ENCODE data around the gene KIF1B.
"Not testable (repeated sequence)": the region's sequence is repeated elsewhere in the genome, so short reads cannot be mapped to it uniquely, and the experiment has no call there.

Gene KIF1B

DNA sequence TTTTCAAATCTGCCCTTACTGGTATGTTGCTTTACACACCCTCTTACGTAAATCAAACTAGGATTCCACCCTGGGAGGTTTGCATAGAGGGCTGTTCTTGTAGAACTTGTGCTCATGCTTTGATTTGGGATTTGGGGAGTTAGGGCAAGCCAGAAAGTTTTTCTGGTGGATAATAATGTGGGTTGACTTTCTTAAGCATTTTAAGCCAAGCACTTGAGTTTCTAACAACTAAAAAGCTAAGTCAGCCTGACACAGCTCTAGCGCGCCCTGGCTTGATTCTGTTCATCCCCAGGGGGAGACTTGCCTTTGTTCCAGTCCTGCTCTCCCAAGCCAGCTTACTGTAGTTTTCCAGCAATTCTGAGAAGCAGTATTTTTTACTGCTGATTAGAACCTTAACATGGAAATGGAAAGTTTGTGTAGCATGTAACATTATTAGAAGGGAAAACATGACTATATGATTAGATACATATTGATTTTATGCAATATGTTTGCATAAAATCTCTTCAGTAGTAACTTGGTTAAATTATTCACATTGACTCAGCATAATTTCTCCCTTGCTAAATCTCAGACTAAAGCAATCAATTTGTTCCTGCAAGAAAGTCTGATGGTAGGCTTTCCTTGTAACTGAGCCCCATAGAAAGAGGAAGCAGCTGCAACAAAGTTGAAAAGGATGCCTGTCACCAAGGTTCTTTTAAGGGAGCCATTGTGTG, 177.5 kb downstream of the KIF1B start:
- DNase-seq, result no peak

GRCh38 chr1:10388387-10388715, 178.0 kb downstream of the KIF1B start:
- DNase-seq, result no peak

DNA sequence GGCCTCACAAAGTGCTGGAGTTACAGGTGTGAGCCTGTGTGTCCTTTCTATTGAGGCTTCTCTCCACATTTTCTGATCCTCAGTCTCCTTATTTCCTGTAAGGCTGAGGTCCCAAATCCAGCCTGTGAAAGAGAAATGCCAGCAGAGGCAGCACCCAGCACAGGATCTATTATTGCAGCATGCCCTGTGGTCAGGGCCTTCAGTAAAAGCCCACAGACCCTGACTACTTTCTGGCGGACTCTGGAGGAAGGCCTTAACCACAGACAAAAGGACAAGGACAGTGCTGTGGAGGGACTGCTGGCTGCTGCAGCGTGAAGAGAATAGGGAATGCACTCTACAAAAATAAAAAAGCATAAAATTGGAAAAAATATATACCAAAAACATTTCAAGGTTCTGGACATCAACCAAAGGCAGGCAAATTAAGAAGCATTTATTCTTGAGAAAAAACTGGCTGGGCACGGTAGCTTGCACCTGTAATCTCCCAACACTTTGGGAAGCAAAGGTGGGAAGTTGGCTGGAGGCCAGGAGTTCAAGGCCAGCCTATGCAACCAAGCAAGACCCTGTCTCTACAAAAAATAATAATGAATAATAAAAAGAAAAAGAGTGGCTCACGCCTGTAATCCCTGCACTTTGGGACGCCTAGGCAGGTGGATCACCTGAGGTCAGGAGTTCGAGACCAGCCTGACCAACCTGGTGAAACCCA, 179.1 kb downstream of the KIF1B start:
- no peak for DNase-seq

DNA sequence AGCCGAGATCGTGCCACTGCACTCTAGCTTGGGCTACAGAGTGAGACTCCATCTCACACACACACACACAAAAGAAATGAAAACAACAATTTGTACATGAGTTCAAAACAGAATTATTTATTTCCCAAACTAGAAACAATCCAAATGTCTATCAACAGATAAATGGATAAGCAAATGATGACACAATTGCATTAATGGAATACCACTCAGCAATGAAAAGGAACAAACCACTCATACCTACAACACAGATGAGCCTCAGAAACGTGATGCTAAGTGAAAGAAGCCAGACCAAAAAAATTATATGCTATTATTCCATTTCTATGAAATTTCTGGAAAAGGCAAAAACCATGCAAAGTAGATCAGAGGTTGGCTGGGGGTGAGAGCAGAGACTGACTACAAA, 186.5 kb downstream of the KIF1B start:
- DNase-seq, result no peak

GRCh38 chr1:10398278-10398733, 187.9 kb downstream of the KIF1B start:
- DNase-seq, result no peak

DNA sequence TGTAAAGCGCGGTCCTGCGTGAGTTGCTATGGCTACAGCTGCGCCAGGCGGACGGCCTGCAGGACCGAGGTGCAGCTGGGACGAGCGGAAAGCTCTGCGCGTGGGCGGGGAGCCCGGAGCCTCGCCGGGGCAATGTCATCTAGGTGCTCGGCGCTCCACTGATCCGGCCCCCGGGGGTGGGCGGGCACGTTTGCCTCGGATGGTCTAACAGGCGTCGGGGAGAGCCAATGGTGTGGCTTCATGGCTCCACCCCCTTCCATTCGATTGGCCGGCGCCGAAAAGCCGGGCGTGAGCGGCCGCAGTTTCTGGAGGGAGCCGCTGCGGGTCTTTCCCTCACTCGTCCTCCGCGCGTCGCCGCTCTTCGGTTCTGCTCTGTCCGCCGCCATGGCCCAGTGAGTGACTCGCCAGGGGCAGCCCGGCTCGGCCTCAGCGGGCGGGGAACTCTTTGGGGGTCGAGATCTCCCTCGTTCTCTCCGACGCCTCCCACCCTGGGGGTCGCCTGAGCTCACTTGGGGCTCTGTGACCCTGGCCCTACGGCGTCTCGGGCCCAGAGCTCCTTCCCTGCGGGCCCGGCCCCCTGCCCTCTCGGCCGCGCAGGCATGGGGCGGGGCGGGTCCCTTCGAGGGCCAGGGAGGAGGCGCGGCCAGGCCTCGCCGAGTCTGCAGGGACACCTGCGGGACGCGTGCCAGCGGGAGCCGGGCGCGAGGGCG, 188.5 kb downstream of the KIF1B start, which contains the start of gene PGD:
TSS of gene PGD (plus strand) at position 331 of the 710 bp plus-strand sequence. CDS start at position 385, 54 bp downstream.
- peak; percentile 96 for DNase-seq

DNA sequence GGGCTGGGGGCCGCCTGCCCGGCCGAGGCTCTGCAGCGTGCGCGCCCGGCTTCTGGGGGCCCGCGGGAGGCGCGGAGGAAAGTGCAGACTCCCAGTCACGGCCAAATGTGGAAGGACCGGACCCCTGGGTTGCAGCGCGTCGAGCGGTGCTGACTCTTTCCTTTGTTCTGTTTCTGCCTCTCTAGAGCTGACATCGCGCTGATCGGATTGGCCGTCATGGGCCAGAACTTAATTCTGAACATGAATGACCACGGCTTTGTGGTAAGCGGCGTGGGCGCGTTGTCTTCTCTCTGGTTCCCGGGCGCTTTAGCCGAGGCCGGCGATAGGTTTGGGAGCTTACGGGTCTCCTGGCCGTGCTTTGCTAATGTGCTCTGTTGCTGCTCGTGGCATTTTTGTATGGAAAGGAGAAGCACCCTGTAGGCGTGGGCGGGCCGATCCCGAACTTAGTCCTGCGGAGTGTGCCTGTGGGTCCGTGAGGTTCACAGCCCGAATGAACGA, 189.1 kb downstream of the KIF1B start:
- no peak for DNase-seq

DNA sequence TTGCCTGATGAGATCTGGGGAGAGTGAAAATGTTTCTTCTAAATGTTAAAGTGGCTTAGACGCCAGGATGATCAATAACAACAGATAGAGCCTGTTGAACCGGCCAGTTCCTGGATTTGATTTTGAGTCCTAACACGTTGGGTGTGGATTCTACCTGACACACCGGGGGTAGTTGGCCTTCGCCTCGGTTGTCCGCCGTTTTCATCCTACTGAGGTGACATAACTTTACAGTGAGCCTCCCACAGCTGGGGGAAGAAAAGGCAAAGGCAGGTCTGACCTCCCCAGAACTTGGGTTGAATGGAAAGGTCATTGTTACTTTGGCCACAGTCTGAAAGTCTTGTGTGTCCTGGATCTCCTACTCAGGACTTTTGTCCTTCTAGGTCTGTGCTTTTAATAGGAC, 189.6 kb downstream of the KIF1B start:
- no peak for DNase-seq

DNA sequence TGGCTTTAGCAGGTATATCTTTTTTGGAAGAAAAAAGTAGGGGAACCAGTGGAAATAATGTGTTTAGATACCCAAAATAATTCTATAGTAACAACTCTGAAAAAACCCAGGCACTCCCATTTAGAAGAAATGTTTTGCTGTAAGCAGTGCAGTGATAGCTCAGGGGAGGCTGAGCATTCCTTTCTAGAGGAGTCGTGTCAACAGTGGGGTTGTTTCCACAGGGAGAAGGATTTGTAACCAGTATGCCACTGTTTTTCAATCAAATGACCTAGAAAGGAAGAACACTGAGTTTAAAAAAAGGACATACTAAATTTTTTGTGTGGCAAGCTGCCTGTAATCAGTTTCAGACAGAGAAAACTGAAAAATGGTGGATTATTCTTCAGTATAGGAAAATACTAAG, 190.9 kb downstream of the KIF1B start:
- no peak for DNase-seq

- no peak for DNase-seq
These were observed 192.4 kb downstream of the KIF1B start for GRCh38 chr1:10402729-10403274.

DNA sequence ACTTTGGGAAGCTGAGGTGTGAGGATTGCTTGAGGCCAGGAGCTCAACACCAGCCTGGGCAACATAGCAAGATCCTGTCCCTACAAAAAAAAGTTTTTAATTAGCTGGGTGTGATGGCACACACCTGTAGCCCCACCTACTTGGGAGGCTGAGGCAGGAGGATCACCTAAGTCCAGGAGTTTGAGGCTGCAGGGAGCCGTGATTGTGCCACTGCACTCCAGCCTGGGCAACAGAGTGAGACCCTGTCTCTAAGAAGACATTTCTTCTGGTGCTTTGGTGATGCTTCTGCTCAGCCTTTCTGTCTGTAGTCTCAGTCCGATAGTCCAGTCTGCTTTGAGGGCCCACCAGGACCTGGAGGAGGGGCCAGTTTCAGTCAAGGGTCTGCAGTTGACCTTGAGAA, 196.8 kb downstream of the KIF1B start:
- DNase-seq, result no peak

DNA sequence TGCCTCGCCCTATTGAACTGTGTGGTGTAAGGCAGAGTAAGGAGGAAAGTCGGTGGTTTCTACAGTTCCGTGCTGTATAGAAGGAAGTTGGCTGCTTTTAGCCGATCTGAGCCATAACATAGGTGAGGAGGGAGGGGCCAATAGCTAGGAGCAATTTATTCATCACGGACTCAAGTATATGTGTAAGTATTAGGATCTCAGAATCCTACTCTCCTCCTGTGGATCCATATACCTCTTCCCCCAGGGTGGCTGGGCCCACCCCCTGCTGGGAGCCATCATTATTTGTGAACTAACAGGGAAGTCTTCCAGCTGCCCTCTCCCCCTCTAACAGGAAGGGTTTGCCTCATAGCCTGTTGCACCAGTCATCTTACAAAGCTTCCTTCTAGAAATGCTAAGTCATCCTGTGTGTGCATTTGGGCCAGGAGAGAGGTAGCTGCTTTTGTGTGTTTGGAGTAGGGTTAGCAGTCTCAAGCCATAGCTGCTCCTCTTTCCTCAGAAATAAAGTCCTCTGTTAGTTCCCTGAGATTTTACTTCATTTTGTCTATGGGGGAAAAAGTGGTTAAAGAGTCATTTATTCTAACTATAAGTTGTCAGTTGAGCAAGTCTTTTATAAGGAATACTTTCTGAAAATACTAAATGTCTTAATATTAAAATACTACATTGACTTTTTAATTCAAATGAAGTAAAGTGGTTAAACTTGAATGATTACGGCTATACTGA, 205.0 kb downstream of the KIF1B start:
- DNase-seq, result peak; percentile 13

DNA sequence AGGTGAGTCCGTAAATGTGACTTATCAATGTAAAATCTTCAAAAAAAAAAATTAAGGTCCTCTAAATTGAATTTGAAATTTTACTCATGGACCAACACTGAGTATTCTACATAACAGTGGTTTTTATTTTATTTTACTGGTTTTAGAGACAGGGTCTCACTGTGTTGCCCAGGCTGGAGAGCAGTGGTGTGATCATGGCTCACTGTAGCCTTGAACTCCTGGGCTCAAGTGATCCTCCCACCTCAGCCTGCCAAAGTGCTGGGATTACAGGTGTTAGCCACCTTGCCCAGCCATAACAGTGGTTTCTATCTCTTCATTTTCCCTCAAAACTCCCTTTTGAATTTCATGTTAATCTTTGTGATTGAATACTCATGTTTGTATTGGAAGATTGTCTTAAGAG, 205.6 kb downstream of the KIF1B start:
- DNase-seq, result not testable (repeated sequence)

DNA sequence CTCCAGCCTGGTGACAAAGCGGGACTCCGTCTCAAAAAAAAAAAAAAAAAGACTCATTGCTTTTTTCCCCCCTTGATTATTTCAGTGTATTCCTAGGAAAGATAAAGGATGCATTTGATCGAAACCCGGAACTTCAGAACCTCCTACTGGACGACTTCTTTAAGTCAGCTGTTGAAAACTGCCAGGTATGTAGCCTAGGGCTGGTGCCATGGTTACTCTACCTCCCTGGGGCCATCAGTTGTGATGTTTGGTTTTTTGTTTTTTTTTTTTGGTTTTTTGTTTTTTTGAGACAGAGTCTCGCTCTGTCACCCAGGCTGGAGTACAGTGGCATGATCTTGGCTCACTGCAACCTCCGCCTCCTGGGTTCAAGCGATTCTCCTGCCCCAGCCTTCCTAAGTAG, 208.4 kb downstream of the KIF1B start:
- DNase-seq, result not testable (repeated sequence)

DNA sequence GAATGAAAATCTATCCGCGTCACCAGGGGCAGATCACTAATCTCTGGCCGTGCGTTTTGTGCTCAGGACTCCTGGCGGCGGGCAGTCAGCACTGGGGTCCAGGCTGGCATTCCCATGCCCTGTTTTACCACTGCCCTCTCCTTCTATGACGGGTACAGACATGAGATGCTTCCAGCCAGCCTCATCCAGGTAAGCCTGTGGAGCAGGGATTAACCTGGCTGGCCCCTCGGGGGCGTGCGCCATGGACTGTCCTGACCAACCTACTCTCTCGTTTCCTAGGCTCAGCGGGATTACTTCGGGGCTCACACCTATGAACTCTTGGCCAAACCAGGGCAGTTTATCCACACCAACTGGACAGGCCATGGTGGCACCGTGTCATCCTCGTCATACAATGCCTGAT, 209.0 kb downstream of the KIF1B start:
- DNase-seq, result no peak

GRCh38 chr1:10421637-10422036, 211.3 kb downstream of the KIF1B start:
- no peak for DNase-seq

GRCh38 chr1:10424034-10424433, 213.7 kb downstream of the KIF1B start:
- no peak for DNase-seq

- no peak for DNase-seq
These were observed 214.3 kb downstream of the KIF1B start for GRCh38 chr1:10424651-10425050.

GRCh38 chr1:10425826-10426534, 215.6 kb downstream of the KIF1B start:
- DNase-seq, result not testable (repeated sequence)

DNA sequence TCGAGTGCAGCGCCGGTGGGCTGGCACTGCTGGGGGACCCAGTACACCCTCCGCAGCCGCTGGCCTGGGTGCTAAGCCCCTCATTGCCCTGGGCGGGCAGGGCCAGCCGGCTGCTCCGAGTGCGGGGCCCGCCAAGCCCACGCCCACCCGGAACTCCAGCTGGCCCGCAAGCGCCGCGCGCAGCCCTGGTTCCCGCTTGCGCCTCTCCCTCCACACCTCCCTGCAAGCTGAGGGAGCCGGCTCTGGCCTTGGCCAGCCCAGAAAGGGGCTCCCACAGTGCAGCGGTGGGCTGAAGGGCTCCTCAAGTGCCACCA, 216.1 kb downstream of the KIF1B start:
- not testable (repeated sequence) for DNase-seq

GRCh38 chr1:10428984-10429383, 218.6 kb downstream of the KIF1B start:
- DNase-seq, result no peak

- DNase-seq, result no peak
These were observed 219.5 kb downstream of the KIF1B start for GRCh38 chr1:10429868-10430215.
